Left forelimb (tissue), 1 donor: Measurements from ENCODE around the gene CDYL2.
"Not testable (repeated sequence)": the region's sequence is repeated elsewhere in the genome, so short reads cannot be mapped to it uniquely, and the experiment has no call there.

ENCODE experiments used
- DNase-seq: peaks from one replicate; pipeline ENCODE4 v3.0.0-alpha.2; 2018; ENCODE audit warnings: low spot score

Gene CDYL2

GRCh38 chr16:80807906-80808305 lies 3.5 kb upstream of the CDYL2 start:
- no peak for DNase-seq

- no peak for DNase-seq
These were observed 2.5 kb upstream of the CDYL2 start for GRCh38 chr16:80806927-80807340.

- no peak for DNase-seq
These were observed 1.9 kb upstream of the CDYL2 start for GRCh38 chr16:80806289-80806688.

- DNase-seq, result peak; percentile 72
These were observed 307 bp downstream of the CDYL2 start for GRCh38 chr16:80804056-80804525.

- no peak for DNase-seq
These were observed 901 bp downstream of the CDYL2 start for GRCh38 chr16:80803339-80804055.

- no peak for DNase-seq
These were observed 1.5 kb downstream of the CDYL2 start for GRCh38 chr16:80802902-80803301.

GRCh38 chr16:80802138-80802537 lies 2.3 kb downstream of the CDYL2 start:
- DNase-seq, result no peak

- no peak for DNase-seq
These were observed 10.3 kb downstream of the CDYL2 start for GRCh38 chr16:80794071-80794470.

GRCh38 chr16:80792031-80792430 lies 12.4 kb downstream of the CDYL2 start:
- no peak for DNase-seq

GRCh38 chr16:80791411-80791810 lies 13.0 kb downstream of the CDYL2 start:
- no peak for DNase-seq

- no peak for DNase-seq
These were observed 13.6 kb downstream of the CDYL2 start for GRCh38 chr16:80790751-80791150.

- no peak for DNase-seq
These were observed 16.4 kb downstream of the CDYL2 start for GRCh38 chr16:80788027-80788426.

GRCh38 chr16:80786561-80786960 lies 17.8 kb downstream of the CDYL2 start:
- not testable (repeated sequence) for DNase-seq

GRCh38 chr16:80784951-80785350 lies 19.4 kb downstream of the CDYL2 start:
- DNase-seq, result no peak

- DNase-seq, result no peak
These were observed 25.7 kb downstream of the CDYL2 start for GRCh38 chr16:80778703-80779102.

GRCh38 chr16:80776856-80777255 lies 27.5 kb downstream of the CDYL2 start:
- DNase-seq, result no peak

- DNase-seq, result no peak
These were observed 28.9 kb downstream of the CDYL2 start for GRCh38 chr16:80775450-80775849.

- no peak for DNase-seq
These were observed 37.6 kb downstream of the CDYL2 start for GRCh38 chr16:80766798-80767197.

- no peak for DNase-seq
These were observed 44.8 kb downstream of the CDYL2 start for GRCh38 chr16:80759419-80760162.

GRCh38 chr16:80754476-80754875 lies 49.9 kb downstream of the CDYL2 start:
- no peak for DNase-seq

- DNase-seq, result no peak
These were observed 51.9 kb downstream of the CDYL2 start for GRCh38 chr16:80752541-80752940.

- DNase-seq, result no peak
These were observed 53.2 kb downstream of the CDYL2 start for GRCh38 chr16:80751167-80751566.

- no peak for DNase-seq
These were observed 58.2 kb downstream of the CDYL2 start for GRCh38 chr16:80746231-80746630.
